ENCODE measurements around the gene RPS8. TPM values are rescaled to one million over a fixed set of nuclear protein-coding genes. Genes with fewer than 3 reads are reported as not detected.
"Not testable (repeated sequence)": the region's sequence is repeated elsewhere in the genome, so short reads cannot be mapped to it uniquely, and the experiment has no call there.

The RPS8 gene
- total RNA-seq, 1 experiment from 2014 or later: 4,339 TPM

DNA sequence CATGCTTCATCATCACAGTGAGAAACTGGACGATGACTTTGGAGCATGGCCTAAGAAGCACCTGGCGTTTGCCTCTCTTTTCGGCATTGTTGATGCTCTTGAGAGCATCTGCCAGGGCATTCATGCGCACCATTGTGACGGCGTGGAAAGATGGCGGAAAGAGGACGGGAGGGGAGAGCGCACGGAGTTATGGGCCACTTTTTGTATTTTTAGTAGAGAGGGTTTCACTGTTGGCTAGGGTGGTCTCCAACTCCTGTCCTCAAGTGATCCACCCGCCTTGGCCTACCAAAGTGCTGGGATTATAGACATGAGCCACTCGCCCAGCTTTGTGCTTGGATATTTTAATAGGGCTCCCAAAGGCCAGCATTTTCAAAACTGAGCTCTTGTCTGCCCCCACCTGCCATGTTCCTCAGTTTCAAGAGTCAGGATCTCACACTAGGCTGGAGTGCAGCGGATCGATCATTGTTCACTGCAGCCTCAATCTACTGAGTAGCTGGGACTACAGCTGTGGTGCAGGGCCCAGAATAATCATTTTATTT is 5.3 kb downstream of the RPS8 start:
- no peak for DNase-seq (ENCODE audit: low spot score)

DNA sequence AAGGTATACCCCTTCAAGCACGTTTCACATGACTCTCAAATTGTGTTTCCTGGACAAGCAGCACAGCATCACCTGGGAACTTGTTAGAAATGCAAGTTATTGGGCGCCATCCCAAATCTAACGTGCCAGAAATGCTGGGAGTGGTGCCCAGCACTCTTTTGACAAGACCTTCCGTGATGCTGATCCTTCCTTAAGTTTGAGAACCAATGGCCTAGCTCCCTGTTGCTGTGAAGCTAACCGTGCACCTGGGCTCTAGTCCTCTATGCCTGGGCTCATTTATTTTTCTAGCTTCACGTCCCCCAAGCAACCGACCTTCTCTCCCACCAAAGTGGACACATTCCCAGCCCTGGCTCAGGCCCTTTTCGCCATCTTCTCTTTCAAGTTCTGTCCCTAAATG is 8.4 kb downstream of the RPS8 start:
- DNase-seq (ENCODE audit: low spot score): no peak

DNA sequence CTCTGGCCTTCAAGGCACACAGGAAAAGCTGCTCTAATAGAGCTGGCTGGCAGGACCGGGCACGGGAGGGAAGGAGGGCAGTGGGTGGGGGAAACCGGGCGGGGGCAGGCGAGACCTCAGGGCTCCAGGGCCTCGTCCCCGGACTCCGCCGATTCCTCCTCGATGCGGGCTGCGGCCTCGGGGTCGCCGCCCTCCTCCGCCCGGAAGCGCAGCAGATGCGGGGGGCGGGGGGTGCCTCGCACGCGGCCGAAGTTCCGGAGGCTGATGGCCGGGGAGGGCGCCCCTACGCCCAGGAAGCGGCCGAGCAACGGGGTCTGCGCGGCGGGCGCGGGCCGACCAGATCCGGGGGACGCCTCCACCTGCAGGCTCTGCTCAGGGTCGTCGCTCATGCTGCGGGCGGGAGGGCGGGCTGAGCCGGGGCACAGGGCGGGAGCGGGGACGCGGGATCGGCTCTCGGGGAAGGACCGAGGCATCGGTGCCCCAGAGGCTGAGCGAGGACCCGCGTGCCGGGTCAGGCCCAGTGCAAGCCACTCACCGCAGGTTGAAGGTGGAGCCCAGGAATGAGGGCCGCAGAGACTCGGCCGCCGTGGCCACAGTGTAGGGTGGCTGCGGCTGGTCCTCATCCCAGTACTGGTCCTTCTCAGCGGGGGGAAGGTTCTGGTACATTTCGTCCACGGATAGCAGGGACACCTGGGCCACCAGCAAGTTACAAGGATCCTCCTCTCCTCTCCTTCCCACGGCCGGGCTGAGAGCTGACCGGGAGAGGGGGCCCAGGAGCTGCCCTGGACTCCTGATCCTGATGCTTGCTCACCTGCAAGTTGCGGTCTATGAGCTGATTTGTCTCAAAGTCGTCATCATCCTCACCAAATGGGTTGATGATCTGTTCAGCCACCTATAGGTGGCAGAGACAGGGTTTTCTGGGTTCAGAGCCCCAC is 9.0 kb downstream of the RPS8 start:
- DNase-seq (ENCODE audit: low spot score): no peak

DNA sequence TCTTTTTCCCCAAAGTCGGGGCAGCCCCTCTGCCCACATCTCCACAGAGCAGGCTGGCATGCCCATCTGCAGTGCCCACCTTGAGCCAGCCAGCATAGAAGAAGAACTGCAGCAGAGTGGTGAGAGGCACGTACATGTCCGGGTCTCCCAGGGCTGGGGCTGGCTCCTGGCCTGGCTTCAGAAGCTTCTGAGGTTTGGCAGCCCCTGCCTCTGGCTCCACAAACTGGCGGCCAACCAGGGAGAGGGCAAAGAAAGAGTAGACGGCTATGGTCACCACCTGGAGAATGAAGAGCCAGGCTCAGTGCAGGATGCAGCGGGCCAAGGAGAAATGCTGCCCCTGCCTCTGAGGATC is 9.7 kb downstream of the RPS8 start:
- no peak for DNase-seq (ENCODE audit: low spot score)

DNA sequence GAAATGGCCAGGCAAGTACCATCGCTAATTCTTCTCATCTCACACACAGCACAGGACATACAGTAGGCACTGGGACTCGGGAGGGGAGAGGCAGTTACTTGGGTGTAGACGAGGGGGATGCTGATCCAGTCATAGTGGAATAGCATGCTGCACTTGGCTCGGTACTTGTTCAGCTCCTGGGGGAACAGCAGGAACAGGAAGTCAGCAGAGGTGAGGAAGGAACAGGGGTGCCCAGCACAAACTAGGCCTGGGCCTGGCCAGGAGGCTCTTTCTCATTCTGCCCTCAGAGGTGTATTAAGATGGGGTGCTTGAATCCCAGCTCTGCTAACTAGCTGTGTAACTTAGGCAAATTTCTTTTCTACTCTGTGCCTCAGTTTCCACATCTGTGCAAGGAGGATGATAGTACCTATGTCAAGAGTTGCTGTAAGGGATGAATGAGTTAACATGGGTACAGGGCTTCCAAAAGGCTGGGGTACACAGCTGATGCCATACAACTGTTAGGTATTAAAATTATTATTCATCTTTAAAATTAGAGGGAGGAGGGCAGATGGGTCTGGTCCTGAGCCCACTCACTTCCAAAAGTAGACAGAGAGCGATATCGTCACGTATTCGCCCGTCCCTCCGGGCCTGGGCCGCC is 10.3 kb downstream of the RPS8 start:
- DNase-seq (ENCODE audit: low spot score): no peak

DNA sequence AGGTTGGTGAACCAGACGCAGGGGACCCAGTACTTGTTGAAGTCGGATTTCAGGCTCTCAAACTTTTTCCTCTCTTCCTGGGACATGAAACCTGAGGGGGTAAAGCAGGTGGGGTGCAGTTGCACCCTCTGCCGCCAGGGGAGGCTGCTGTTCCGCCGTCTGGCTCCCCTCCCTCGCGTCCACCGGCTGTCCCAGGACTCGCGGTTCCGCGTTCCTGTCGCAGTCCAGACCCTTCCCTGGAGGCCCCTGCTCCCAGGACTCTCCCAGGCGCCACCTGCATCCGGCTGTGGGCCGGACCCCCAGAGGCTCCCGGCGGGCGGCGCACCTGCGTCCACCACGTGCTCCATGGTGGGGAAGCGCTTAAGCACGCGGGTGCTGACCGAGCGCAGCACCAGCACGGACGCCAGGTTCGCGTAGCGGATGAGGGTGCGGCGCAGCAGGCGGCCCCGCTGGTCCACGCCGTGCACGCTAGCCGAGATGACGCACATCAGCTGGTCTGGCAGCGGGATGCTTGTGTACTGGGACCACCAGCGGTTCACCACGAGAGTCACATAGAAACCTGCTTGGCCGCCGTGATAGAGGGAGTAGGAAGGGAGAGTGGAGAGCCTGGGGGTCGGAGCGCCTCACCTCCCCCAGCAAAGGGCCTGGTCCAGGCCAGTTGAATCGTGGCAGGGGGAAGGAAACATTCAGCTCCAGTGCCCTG is 10.9 kb downstream of the RPS8 start:
- DNase-seq (ENCODE audit: low spot score): no peak

DNA sequence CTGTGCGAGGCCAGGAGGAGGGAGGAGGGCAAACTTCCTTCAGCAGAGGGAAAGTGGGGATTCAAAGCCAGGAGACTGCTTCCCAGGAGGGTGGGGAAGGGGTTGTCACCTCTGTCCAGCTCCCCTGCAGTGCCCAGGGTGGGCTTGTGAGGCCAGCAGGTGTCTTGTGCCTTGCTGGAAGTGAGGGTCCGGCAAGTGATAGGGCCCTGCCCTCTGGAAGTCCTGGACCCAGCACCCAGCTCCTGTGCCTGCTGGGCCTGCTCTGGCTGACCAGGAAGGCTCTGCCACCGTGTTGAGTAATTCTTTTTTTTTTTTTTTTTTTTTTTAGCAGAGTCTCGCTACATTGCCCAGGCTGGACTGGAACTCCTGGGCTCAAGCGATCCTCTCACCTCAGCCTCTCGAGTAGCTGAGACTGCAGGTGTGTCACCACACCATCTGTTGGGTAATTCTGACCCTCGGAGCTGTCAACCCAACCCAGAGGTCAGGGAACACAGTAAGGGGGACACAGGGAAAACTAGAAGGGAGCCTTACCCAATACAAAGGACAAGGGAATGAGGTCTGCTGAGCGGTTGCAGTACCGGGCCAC is 11.6 kb downstream of the RPS8 start:
- DNase-seq (ENCODE audit: low spot score): no peak

DNA sequence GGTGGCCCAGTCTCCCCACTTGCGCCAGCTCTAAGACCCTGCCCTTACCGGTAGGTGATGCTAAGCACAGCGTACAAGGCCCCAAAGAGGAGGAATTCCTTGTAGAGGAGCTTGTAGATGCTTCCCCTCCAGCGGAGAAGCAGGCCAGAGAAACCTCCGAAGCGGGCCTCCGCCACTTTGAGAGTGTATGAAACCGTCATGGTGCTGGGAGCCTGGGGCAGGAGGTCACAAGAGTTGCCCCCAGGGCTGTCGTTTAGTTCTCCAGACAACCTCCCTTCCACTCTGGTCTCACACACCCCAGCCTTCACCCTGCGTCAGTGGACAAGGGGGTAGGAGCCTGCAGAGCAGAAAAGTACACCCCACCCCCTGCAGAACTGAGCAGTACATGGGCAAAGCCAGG is 12.2 kb downstream of the RPS8 start:
- no peak for DNase-seq (ENCODE audit: low spot score)

DNA sequence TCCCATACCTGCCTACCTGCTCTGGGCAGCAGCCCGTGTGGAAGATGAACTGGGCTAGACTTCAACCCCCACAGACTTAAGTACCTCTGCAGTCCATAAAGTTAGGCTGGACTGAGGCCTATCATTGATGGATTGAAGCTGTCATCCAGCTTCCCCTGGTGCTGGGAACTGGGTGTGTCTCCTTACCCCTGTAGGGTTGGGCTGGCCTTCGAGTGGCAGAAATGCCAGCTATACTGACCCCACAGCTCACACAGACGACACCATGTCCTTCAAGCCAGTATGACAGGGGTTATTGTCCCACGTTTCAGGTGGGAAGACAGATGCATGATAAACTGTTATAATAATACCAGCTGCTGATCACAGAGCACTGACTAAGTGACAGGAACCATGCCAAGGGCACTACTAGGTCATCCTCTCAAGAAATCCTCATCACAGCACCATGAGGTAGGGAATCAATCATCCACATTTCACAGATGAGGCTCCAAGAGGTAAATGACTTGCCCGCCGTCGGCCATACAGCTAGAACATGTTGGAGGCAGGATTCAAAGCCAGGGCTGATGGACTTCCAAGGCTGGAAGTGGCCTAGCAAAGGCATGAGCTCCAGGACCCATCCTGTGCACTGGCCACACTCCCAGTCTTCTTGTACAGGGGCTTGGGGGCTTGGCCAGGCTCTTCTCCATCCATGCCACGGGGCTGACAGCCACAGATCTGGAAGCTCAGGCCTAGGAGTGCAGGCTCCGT is 12.9 kb downstream of the RPS8 start, which contains the start of gene BEST4:
Gene BEST4 (minus strand): TSS at position 51 of the 741 bp plus-strand sequence. CDS start 465 bp downstream, outside the sequence.
- DNase-seq (ENCODE audit: low spot score): no peak

DNA sequence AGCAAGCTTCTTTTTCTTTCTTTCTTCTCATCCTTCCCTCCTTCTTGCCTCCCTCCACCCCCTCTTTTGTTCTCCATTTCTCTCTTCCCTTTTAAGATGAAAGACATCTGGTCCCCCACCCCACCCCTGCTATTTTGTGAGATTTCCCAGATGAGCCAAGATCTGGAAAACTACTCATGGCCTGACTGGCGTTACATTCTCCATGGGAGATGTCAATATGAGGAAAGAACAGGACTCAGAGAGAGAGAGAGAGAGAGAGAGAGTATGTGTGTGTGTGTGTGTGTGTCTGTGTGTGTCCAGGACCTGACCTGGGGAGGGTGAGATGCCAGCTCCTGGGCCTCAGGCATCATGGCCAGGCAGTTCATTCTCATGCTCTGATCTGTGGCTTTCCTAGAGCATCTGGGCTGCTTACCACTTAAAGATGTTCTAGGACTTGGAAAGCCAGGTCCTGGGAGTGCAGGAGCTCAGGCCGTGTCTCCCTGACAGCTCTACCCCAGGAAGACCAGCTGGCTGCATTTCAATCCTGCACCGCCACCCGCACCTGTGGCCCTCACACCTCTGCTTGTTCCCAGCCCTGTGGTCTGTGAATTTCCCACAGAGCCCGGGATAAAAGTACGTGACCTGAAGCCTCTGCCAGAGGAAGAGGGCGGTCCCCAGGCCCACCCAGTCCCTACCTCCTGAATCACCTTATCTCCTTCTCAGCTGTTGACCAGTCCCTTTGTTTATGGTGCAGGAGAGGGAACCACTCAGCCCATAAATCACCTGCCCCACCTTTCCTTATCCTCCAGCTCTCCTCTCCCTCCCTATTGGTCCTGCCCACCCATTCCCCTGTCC is 15.8 kb downstream of the RPS8 start:
- DNase-seq (ENCODE audit: low spot score): no peak

DNA sequence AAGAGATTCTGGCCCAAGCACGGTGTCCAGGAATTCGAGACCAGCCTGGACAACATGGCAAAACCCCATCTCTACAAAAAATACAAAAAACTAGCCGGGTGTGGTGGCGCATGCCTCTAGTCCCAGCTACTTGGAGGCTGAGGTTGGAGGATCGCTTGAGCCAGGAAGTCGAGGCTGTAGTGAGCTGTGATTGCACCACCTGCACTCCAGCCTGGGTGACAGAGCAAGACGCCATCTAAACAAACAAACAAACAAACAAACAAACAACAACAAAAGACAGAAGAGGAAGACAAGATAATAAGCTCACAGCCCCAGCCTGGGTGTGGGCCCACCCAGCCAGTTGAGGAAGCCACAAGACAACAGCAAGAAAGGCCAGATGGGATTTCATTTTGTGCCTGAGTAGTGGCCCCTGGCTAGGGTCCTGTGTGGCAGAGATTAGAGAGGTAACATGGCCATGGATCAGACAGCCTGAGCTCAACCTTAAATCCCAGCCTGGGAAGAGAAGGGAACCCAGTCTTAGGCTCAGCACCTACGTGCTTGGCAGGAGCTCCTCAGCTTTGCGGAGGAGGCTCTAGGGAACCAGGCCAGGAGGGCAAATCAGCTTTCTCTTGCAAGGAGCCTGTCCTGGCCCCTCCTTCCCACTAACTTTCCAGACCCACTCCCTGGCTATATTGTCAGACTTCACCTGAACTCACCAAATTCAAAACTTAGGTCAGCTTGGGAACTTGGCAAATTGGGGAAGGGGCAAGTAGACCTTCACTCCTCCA is 17.6 kb downstream of the RPS8 start:
- no peak for DNase-seq (ENCODE audit: low spot score)

DNA sequence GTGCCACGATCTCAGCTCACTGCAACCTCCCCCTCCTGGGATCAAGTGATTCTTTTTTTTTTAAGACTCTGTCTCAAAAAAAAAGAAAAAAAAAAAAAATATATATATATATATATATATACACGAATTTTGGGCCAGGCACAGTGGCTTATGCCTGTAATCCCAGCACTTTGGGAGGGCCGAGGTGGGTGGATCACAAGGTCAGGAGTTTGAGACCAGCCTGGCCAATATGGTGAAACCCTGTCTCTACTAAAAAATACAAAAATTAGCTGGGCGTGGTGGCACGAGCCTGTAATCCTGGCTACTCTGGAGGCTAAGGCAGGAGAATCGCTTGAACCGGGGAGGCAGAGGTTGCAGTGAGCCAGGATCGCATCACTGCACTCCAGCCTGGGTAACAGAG is 22.5 kb downstream of the RPS8 start:
- not testable (repeated sequence) for DNase-seq (ENCODE audit: low spot score)

DNA sequence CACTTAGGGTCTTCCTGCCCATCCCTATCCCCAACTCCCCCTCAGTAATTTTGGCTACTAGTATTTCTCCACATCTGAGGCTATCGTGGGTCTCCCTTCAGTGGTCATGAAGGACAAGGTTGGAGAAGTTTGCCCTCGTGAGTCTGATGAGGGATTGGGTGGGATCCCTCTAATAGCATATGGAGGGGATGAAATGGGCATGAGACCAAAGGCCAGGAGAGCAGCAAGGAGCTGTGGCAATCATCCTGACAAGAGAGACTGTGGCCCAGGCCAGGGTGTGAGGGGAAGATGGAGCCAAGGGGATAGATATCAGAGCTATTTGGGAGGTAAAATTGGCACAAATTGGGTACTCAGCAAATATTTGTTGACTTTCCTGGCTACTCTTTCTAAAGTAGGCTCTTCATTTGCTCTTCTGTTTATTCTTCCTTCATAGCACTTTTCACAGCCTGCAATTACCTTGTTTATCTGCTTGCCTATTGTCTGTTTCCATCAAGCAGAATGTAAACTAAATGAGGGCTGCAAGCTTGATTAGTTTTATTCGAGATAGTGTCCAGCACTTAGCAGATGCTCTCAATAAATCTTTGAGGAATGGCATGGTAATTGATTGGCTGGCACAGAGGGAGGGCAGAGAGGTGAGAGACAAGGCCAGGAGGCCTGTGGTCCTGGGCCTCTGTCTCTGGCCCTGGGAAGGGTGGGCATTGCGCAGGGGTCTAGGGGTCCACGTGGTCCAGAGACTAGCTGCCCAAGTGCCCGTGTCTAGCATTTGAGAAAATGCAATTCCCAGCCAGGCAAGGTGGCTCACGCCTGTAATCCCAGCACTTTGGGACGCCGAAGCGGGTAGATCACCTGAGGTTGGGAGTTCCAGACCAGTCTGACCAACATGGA is 23.4 kb downstream of the RPS8 start:
- no peak for DNase-seq (ENCODE audit: low spot score)

DNA sequence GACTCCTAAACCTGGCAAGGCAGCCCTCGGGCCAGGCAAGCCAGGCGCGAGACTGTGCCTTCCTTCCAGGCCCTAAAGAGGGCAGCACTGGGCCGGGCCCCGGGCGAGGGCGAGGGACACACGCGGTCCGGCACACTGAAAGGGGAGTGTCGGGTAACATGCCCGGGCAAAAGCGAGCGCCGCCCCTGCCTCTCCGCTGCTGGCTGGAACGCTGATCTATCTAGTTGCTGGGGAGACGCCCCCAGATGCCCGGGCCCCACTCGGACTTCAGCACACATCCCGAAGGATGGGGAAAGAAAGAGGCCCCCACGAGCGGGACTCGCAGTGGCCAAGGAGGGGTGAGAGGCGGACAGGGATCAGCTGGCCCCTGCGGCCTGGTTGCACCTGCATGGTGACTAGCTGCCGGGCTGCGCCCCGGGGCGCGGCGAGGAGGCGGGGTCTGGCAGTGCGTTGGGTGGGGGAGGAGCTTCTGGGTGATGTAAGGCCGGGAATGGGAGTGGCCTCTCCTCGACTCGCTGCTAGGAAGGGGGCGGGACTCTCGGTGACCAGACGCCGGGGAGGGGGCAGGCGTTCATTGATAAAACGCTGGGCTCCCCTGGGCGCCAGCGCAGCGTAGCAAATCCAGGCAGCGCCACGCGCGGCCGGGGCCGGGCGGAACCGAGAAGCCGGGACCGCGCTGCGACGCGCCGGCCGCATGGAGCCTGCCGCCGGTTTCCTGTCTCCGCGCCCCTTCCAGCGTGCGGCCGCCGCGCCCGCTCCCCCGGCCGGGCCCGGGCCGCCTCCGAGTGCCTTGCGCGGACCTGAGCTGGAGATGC is 24.6 kb downstream of the RPS8 start, which contains the start of gene PLK3:
Gene PLK3 (plus strand): TSS at position 608 of the 815 bp plus-strand sequence. CDS start 87 bp downstream, at position 695.
- peak; percentile 97 for DNase-seq (ENCODE audit: low spot score)

DNA sequence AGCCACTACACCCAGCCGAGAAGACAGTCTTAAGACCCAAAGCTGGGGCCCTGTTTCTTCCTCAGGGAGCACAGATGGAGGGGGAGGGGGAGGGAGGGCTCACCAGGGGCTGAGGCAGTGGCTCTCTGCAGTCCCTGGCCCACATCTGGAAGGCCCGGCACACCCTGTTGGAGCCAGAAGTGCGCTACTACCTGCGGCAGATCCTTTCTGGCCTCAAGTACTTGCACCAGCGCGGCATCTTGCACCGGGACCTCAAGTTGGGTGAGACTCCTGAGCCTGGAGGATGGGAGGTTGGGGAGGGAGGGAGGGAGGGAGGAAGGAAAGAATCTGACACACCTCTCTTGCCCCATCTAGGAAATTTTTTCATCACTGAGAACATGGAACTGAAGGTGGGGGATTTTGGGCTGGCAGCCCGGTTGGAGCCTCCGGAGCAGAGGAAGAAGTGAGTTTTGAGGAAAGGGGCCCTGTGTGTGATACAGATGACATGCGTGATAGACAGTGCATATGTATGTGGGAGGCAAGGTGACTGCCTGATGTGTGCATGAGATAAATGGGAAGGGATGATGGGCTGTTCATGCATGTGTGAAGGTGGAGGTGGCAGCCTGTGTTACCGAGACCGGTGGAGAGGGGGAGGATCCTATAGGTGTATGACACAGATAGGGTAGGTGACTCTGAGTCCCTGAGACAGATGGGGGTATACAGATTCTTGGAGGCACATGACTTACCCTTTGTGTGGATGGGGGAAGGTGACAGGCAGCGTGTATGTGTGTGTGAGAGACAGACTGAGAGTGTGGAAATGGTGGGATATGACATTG is 26.4 kb downstream of the RPS8 start:
- no peak for DNase-seq (ENCODE audit: low spot score)

DNA sequence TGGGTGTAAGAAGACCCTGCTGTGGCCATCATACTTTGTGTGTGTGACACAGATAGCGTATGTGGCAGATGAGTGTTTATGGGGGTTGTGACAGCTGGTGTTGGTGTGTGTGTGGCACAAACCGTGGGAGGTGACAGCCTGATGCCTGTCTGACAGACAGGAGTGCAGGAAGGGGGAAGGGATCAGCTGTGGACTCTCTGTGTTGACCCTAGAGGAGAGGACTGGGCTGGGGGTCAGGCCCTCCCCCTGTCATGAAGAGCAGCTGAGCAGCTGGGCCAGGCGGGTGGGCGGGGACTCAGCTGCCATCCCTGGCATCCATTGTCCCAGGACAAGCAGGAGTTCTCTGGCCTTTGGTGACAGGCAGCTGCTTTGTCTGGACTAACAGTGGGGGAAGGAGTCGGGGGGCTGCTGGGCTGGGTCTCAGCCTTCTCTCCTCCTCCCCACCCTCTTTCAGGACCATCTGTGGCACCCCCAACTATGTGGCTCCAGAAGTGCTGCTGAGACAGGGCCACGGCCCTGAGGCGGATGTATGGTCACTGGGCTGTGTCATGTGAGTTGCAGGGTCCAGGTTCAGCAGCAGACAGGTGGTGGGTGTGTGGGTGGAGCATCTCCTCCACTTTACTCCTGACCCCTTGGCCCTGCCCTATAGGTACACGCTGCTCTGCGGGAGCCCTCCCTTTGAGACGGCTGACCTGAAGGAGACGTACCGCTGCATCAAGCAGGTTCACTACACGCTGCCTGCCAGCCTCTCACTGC is 27.1 kb downstream of the RPS8 start:
- DNase-seq (ENCODE audit: low spot score): no peak
